GM19043 (cell line): ENCODE data around the gene CBLN3.
"Not testable (repeated sequence)": the region's sequence is repeated elsewhere in the genome, so short reads cannot be mapped to it uniquely, and the experiment has no call there.

Experiments
- ATAC-seq: cut with Tn5 transposase; IDR thresholded peaks from one replicate; pipeline ENCODE4 v1.9.1; 2021; ENCODE audit warnings: low read depth; ENCODE audit not compliant: unreplicated experiment

CBLN3 gene

DNA sequence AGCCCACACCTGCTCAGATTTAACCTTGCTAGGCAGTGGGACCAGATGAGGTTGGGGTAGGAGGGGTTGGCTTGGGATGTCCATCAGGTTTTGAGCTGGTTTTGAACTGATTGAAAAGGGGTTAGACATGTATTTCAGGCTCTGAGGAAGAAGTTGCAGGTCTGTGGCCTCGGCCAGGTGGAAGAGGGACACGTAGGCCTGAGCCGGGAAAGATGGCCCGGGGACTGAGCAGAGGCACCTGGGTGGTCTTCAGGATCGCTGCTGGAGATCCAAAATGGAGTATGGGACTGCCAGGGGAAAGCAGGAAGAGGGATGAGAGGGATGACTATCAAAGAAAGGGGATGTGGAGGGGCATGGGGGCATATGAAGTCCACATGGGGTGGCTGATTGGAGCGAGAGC lies 23.1 kb downstream of the CBLN3 start:
- no peak for ATAC-seq

DNA sequence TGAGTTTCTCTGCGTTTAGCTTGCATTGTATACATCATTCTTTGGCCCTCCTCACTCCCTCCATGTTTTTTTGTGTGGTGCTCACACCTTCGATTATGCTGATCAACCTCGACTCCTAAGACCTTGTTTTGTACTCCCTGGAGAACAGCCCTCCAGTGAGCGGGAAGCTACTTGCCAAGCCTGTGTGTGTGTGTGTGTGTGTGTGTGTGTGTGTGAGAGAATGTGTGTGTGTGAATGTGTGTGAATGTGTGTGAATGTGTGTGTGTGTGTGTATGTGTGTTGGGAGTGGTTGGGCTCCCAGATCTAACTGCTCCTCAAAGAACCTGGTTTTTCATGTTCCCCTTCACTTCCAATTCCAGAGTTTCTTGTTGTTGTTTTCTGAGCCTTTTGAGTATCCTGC lies 24.7 kb downstream of the CBLN3 start:
- no peak for ATAC-seq

DNA sequence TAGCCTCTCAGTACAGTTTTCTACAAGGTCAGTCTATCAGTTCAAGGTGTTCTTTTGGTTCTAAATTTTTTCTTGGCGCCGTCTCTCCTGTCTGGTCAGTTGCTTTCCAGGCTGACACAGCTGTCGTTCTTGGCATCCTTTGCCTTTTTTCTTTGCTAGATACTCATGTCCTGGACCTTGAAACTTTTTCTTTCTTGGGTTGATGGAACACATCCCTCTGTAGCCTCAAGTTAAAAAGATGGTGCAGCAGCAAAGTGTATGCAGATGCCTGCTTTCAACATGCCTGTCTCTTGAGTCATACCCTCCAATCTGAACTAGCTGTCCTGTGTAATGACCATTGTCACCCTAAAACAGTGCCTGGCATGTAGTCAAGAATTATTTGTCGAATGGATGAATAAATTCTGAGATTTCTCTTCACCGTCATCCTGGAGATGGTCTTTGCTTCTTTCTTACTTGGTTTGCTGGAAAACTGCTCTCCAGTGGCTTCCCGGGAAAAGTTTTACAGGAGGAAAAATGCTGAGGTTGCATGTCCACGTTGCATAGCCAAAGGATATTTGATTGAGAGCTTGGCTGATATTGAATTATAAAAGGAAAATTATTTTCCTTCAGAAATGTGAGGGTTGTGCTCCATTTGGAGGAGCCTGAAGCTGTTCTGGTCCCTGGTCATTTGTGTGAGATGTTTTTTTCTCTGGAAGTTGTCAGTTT lies 26.0 kb downstream of the CBLN3 start:
- no peak for ATAC-seq

DNA sequence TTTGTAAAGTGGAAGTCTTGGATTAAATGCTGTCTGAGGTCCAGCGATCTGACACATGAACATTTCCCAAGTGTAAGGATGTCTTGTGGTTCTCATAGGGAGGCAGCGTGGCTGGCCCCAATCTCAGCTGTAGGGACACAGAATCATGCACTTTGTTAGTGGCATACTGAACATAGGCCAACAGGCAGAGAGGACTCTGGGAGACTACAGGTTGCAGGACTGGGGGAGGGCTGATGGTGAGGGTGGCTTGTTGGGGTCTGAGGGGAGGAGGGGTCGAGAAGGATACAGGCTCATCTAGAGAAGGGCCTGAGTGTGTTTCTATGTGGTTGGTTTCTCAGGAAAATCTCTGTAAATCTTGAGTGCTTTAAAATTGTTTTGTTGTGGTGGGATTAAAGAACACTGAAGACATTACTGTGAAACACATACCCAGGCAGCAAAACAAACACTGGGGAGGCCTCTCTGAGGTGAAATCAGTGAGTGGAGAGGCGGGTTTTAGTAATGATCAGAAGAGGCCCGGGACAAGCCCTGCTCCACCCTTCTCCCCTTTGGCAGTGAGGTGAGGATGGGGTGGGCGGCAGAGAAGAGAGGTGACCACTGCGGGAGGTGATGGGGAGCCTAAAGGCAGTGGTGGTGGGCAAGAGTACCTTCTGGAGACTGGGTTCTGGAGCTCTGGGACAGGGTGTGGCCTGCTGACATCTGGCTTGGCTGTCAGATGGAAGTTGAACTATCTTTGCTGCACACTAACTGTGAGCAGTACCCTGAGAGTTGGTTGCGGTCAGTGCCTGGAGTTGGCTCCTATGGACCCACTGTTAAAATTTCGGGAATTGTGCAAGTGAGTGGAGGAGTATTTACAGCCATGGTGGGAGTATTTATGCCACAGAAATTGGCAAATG lies 27.4 kb downstream of the CBLN3 start:
- no peak for ATAC-seq

DNA sequence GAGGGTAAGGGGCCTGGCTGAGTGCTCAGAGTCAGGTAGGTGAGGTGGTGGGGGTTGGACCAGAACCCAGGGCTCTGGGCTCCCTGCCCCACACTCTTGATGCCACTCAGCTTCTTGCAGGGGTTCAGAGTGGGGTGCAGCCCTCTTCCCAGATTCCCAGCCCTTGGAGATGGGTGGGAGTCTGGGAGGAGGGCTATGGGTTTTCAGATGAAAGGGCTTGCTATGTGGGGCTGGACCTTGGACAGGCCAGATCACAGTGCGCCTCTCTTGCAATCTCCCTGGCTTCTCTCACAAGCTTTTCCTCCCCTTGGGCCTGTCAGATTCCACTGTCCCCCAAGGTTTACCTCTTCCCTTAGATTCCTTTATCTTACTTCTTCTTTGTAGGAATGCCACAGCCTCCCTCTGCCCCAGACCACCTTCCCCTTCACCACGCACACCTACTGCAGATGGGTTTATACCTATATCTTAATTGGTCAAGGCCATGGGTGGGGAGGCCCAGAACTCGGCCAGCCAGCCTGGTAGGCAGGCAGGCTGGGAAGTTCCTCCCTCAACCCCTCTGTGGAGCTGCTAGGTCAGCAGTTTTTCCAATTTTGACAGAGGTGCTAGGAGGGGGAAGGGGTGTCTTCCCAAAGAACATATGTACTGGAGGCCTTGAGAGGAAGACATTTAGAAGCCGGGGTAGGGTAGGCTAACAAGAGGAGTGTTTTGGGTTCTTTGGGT lies 29.3 kb downstream of the CBLN3 start:
- no peak for ATAC-seq

DNA sequence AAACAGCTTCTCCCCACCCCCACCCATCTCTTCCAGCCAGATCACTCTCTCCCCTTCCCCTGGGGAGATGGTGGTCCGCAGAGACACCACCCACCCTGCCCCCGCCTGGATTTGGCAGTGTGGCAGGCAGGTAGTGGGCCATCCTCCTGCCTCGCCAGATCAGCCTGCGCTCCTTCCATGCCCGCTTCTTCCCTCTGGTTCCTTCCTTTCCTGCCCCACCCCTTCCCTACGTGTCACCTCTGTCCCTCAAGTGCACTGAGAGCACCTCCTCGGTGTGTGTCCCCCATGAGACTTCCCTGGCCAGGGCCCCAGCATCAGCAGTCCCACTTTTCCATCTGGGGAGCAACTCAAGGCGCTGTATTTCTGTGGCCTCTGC lies 30.0 kb downstream of the CBLN3 start:
- ATAC-seq = peak; percentile 15

DNA sequence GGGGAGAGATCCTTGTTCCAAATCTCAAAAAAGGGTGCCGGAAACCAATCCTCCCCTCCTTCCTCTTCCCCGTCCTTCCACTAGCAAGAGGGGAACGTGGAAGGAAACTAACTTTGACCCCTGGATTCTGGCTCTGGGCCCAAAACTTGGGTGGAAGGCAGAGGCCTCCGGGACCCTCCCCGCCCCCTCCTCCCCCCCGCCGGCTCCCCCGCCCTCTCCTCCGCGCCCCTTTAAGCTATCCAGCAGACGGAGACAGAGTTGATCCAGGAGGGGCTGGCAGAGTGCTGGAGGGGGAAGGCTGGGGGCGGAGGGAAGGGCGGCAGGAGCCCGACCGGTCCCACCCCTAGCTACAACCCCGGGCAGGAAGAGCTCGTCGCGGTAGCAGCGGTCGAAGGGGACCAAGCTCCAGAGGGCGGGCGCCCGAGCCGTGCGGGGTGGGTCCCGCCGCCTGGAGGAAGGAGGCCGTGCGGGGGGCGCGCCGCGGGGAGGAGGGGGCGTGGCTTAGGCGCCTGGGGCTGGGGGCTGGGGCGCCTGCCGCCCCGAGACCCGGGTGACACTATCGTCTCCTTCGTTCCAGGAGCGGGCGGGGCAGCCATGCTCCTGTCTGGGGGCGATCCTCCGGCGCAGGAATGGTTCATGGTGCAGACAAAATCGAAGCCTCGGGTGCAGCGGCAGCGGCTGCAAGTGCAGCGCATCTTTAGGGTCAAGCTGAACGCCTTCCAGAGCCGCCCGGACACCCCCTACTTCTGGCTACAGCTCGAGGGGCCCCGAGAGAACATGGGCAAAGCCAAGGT lies 30.6 kb downstream of the CBLN3 start, which contains the start of gene NYNRIN:
Gene NYNRIN, plus strand, starts transcription at position 351 of the 794 bp plus-strand sequence. Its CDS starts 244 bp downstream, at position 595.
- ATAC-seq = peak; percentile 59

DNA sequence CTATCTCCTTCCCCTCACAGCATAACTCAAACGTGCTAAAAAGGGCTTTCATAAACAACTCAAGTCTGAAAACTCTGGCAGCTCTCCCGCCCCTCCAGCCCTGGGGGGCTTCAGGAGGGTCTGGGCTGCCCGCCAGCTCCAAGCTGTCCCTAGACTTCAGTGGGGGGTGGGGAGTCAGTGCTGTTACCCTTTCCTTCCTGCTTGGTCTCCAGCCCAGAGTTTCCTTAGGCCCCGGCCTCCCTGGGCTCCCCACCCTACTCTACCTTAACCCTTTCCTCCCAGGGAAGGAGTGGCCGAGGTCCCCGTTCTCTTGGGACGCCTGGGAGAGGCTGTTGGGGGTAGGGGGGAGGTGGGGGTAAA lies 31.2 kb downstream of the CBLN3 start:
- ATAC-seq = no peak

DNA sequence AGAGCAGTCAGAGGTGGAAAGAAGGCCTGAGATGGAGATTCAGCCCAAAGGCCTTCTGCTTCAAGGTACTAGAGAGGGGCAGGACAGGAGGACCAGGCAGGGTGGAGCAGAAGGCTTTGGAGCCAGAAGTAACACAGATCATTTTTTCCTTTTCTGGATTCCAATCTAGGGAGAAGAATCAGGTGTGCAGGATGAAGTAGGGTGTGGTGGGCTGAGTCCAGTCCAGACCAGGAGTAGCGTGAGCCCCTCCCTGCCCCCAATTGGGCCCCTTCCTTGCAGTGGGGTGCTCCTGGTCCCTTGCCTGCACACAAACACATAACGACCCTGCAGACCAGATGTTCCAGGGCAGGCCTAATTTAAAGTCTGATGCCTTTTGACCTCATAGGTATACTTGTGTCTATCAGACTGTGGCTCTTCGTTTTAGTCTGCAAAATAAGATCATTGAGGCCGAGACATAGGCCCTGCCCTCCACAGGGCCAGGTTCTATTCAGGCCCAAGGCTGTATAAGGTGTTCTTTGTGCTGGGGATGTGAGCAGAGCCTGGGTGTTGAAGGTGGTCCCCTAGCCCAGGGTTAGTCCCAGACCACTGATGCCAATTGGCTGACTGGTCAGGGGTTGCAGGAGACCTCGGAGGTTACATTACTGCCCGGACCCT lies 31.7 kb downstream of the CBLN3 start:
- no peak for ATAC-seq

DNA sequence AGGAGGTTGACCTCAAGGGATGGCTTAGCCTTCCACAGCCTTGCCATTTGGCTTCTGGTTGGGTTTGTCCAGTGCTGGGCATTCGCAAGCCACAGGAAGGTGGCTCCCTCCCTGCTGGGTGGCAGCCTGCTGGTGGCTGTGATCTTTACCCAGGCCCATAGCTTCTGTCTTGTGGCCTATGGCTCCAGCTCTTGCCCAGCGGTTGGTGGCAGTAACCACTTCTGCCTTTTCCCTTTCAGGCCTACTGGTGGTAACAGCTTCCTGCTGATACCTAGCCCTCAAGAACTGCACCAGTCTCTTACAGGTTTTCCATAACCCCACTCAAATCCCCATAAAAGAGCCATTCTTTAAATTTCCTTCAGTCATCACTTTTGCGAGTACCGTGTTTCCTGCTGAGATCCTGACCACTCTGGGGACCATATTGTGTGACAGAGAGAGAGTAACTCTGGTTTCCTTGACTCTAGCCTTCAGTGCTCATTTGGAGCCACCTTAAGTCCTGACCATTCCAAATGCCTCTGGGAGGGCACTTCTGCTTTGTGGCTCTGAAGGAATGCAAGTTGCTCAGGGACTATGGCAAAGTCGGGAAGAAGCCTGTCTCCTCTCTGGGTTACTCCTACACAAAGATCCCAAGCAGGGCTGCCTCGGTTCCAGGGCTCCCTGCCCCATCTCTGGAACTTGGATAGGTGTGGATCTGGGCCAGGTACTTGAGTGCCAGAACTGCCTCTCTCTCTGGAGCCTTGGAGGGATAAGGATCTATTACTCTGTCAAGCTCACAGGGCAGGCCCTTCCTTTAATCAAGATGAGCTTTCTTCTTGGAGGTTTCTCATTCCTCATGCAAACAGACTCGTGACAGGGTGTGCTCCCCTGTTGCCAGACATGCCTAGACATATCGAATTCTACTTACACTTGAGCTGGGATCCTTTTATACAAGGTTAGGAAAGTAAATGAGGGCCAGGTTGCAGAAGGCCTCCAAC lies 33.6 kb downstream of the CBLN3 start:
- no peak for ATAC-seq

DNA sequence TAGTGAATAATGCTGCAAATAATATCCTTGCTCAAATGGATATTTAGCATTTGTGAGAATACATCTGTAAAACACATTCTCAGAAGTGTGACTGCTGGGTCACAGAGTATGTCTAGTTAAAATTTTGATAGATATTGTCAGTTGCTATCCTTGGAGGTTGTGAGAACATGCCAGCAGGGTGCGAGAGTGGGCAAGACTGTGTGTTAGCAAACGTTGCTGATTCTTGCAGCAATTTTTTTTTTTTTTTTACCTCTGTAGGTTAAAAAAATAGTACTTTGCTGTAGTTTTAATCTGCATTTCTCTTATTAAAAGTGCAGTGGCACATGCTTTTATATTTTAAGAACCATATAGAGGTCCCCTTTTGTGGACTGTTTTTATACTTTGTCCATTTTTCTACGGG lies 35.2 kb downstream of the CBLN3 start:
- ATAC-seq = no peak

DNA sequence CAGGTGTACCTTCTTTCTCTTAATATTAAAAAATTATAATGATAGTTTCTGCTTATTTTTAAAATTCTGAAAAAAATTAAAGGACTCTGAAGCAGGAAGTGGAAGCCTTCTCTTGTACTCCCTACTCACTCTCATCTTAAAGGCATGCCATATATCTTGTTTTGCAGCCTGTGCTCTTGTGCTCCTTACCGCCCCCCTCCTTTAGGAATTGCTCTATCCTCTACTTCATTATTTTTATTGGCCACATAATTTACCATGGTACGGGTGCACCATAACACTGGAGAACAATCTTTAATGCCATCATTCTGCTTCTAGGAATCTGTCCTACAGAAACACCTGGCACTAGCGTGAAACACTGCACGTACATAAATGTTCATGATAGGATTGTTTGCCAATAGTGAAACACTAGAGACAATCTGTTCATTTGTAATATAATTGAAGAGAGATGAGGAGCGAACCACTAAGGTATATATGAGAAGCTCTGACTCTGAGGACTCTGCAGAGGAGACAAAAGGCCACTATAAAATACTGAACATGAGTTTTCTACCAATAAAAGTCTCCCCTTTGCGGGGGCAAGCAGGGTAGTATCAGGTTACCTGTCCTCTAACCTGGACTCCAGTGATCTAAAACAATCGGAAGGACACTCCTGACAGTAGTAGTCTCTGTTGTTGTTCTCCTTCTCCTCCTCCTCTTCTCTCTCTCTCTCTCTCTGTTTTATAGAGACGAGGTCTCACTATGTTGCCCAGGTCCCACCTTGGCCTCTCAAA lies 37.0 kb downstream of the CBLN3 start:
- no peak for ATAC-seq

DNA sequence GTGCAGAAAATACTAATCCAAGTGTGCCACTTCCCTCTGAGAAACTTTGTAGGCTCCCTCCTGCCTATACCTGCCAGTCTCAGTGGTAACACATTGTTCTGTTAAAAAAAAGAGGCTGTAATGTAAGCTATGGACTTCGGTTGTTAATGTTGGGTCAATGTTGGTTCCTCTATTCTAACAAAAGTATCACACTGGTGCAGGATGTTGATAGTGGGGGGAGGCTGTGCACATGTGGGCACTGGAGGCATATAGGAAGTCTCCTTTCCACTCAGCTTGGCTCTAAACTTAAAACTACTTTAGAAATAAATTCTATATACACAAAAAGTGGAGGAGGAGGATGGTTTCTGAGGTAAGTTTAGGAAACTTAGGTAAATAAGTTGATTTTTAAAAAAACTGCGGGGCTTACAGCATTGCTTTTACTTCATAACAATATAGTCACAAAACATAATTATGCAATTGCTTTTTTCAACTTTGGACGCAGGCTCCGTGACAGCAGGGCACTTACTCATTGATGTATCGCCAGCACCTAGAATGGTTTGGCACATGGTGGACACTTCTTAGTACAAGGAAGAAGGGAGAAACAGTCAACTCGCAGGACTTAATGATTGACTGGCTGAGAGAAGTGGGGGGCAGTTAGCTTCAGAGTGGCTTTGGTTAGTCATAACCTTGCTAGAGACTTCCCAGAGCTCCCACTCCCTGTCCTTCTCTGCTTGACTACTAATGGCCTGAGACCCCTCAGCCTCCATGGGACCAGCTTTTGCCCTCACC lies 38.6 kb downstream of the CBLN3 start:
- ATAC-seq = no peak

DNA sequence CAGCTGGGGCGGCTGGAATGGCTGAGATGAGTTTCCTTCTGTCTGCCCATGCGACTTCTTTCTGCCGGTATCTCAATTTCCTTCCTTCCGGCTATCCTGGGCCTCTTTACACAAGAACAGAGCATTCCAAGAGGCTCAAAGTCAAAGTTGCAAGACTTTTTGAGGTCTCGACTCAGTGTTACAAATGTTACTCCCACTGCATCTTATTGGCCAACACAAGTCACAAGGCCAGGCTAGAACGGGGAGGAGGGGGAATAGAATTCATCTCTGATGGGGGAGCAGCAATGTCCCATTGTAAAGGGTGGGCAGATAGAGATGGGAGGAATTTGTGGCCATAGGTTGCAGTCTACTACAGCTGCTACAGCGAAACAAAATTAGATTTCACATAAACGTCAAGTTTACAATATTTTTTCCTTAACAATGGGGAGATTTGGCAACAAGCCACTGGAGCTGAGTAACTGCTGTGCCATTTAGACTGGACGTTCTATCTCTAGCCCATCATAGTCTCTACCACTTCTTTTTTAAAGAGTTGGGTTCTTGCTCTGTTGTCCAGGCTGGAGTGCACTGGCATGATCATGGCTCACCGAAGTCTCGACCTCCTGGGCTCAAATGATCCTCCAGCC lies 40.1 kb downstream of the CBLN3 start:
- ATAC-seq = no peak

DNA sequence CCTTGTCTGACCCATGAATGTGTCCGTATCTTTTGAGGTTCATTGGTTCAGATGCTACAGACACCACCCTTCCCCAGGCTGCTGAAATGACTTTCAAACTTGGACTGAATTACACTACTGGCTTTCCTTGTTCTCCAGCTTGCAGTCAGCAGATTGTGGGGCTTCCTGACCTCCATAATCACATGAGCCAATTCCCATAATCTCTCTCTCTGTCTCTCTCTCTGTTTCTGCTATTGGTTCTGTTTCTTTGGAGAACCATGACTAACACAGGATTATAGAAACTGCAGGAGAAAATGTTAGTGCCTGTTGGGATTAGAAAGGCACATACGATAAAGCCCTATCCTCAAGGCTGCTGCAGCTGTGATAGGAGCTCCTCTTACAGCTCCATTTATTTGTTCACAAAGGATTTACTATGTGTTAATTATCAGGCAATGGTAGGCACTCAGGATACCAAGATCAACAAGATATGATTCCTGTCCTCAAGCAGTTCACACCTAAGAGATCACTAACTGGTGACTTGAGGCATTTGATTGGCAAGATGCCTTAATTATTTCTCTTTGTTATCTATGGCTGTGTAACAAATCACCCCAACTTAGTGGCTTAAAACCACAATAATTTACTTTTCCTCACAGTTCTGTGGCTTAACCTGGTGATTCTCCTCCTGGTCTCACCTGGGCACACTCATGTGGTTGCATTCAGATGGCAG lies 40.8 kb downstream of the CBLN3 start:
- no peak for ATAC-seq

DNA sequence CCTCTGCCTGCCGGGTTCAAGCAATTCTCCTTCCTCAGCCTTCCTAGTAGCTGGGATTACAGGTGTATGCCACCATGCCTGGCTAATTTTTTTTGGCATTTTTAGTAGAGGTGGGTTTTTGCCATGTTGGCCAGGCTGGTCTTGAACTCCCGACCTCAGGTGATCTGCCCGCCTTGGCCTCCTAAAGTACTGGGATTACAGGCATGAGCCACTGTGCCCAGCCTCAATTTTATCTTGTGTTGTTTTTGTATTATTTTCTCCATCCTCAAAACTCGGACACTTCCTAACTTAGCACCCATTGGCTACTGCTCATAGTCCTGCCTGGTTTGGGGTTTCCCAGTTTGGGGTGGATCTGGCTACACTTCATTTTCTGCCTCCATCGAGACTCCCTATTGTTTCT lies 41.9 kb downstream of the CBLN3 start:
- ATAC-seq = not testable (repeated sequence)

DNA sequence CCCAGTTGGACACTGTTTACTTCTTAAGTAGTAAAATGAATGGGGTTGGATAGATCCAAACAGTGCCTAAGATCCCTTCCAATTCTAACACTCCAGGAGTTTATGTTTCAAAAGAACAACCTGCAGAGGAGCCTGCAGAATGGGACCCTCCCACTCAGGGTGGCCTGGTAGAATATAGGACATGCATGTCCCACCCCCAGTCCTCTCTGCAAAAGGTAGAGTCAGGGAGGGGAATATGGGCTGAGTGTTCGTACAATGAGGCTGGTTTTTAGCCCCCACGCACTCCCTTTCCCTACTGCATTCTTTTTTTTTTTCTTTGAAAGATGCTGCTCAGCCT lies 42.5 kb downstream of the CBLN3 start:
- no peak for ATAC-seq
